Esophagus muscularis mucosa (tissue), 4 donors: ENCODE data around the gene PRMT9.

Experiments
- CTCF ChIP-seq, 3 experiments: fragments of 200-600 bp in 2 of 3; fragments of 450-650 bp in 1 of 3; sonication (generic) in 2 of 3; IDR thresholded peaks; one replicate each; pipeline ENCODE4 v1.5.1; 2017 to 2019; ENCODE audit warnings: antibody characterized with exemption in 3 of 3, mild to moderate bottlenecking in 2 of 3, moderate library complexity in 1 of 3
- EP300 ChIP-seq: sonication (generic); formaldehyde crosslinking; IDR thresholded peaks from one replicate; pipeline ENCODE4 v1.6.1; 2017; ENCODE audit warnings: antibody characterized with exemption
- POLR2A ChIP-seq: fragments of 450-650 bp; IDR thresholded peaks from one replicate; pipeline ENCODE4 v1.6.1; 2017; ENCODE audit warnings: antibody characterized with exemption, moderate library complexity, mild to moderate bottlenecking, low read depth
- POLR2AphosphoS5 ChIP-seq, 2 donors: sonication (generic); formaldehyde crosslinking; IDR thresholded peaks; one replicate each; pipeline ENCODE4 v1.6.1; 2017; ENCODE audit warnings: antibody characterized with exemption in 2 of 2

- TF ChIP-seq CTCF (IDR thresholded peaks at IDR 0.05) (no peak), POLR2A (no peak), POLR2AphosphoS5 (IDR thresholded peaks at IDR 0.05) (no peak), EP300 (no peak)
These were observed 41.7 kb upstream of the PRMT9 start for GRCh38 chr4:147725673-147726072.
